RWPE2 (cell line): ENCODE data around the gene RENBP.

Experiments used
- ATAC-seq: fragments of 200-7000 bp; cut with Tn5 transposase; 3 replicates; pipeline ENCODE4 v1.9.1; 2021; ENCODE audit warnings: low read depth
- DNase-seq: peaks from one replicate; pipeline ENCODE4 v3.0.0-alpha.2; 2020; ENCODE audit warnings: low spot score
- H3K27ac ChIP-seq: fragments of 450-650 bp; 2 replicates; pipeline ENCODE4 v1.5.1; 2017; ENCODE audit warnings: mild to moderate bottlenecking; ENCODE audit not compliant: poor library complexity, severe bottlenecking
- H3K27me3 ChIP-seq: fragments of 250-450 bp; sonication (Bioruptor Pico); 2 replicates; pipeline ENCODE4 v1.5.1; 2021; ENCODE audit warnings: mild to moderate bottlenecking, moderate library complexity; ENCODE audit not compliant: insufficient read depth, poor library complexity, severe bottlenecking
- H3K36me3 ChIP-seq: fragments of 250-450 bp; sonication (Bioruptor Pico); 2 replicates; pipeline ENCODE4 v1.5.1; 2020; ENCODE audit warnings: low read depth, mild to moderate bottlenecking, moderate library complexity
- H3K4me1 ChIP-seq: fragments of 250-450 bp; sonication (Bioruptor Pico); 2 replicates; pipeline ENCODE4 v1.5.1; 2021; ENCODE audit warnings: mild to moderate bottlenecking, moderate library complexity; ENCODE audit not compliant: insufficient read depth, poor library complexity, severe bottlenecking
- H3K4me3 ChIP-seq: fragments of 250-450 bp; sonication (Bioruptor Pico); 2 replicates; pipeline ENCODE4 v1.5.1; 2021; ENCODE audit warnings: mild to moderate bottlenecking, moderate library complexity; ENCODE audit not compliant: severe bottlenecking
- H3K9me3 ChIP-seq: fragments of 250-450 bp; sonication (Bioruptor Pico); 2 replicates; pipeline ENCODE4 v1.5.1; 2021; ENCODE audit warnings: mild to moderate bottlenecking, moderate library complexity; ENCODE audit not compliant: severe bottlenecking
- CTCF ChIP-seq: fragments of 450-650 bp; IDR thresholded peaks from one replicate; pipeline ENCODE4 v1.5.1; 2017; ENCODE audit warnings: mild to moderate bottlenecking, moderate library complexity; ENCODE audit not compliant: poor library complexity, severe bottlenecking

The RENBP gene

GRCh38 chrX:153954558-153955227 is 10.2 kb upstream of the RENBP start:
- Histone ChIP-seq H3K9me3 (no peaks in the 10 kb centered on the region), H3K27ac (no peak overlapping the region), H3K4me3 (no peak overlapping the region), H3K36me3 (peaks cover 64% of the 10 kb centered on the region), H3K27me3 (no peaks in the 10 kb centered on the region), H3K4me1 (no peaks in the 10 kb centered on the region)
- ATAC-seq (no peak), DNase-seq (no peak)
- no peak for TF ChIP-seq CTCF

GRCh38 chrX:153953892-153954557 is 9.6 kb upstream of the RENBP start:
- no peak overlapping the region for H3K4me3 ChIP-seq
- H3K27ac ChIP-seq = no peak overlapping the region
- H3K4me1 ChIP-seq = no peaks in the 10 kb centered on the region
- no peaks in the 10 kb centered on the region for H3K9me3 ChIP-seq
- TF ChIP-seq CTCF = peak; percentile 0
- H3K27me3 ChIP-seq = no peaks in the 10 kb centered on the region
- no peak for DNase-seq
- peaks cover 63% of the 10 kb centered on the region for H3K36me3 ChIP-seq
- no peak for ATAC-seq

- Histone ChIP-seq H3K4me3 (no peak overlapping the region), H3K36me3 (peaks cover 61% of the 10 kb centered on the region), H3K4me1 (no peaks in the 10 kb centered on the region), H3K27me3 (no peaks in the 10 kb centered on the region), H3K9me3 (no peaks in the 10 kb centered on the region), H3K27ac (no peak overlapping the region)
- TF ChIP-seq CTCF = peak; percentile 54
- ATAC-seq (0 out of 3 replicates have a peak, but pooled peaks have one; percentile 22), DNase-seq (no peak)
Observed at GRCh38 chrX:153953342-153953830, 8.9 kb upstream of the RENBP start.

- no peak for TF ChIP-seq CTCF
- H3K36me3 ChIP-seq = peaks cover 58% of the 10 kb centered on the region
- H3K4me3 ChIP-seq = no peak overlapping the region
- H3K27ac ChIP-seq = no peak overlapping the region
- DNase-seq (no peak), ATAC-seq (no peak)
- H3K4me1 ChIP-seq = no peaks in the 10 kb centered on the region
- H3K27me3 ChIP-seq = no peaks in the 10 kb centered on the region
- no peaks in the 10 kb centered on the region for H3K9me3 ChIP-seq
Observed at GRCh38 chrX:153952373-153953026, 8.1 kb upstream of the RENBP start.
